ENCODE results near the gene ZBTB40. TPM values are rescaled to one million over a fixed set of nuclear protein-coding genes. Genes with fewer than 3 reads are reported as not detected.

The ZBTB40 gene
- total RNA-seq, 1 donor from 2014 or later: 7.4 TPM

DNA sequence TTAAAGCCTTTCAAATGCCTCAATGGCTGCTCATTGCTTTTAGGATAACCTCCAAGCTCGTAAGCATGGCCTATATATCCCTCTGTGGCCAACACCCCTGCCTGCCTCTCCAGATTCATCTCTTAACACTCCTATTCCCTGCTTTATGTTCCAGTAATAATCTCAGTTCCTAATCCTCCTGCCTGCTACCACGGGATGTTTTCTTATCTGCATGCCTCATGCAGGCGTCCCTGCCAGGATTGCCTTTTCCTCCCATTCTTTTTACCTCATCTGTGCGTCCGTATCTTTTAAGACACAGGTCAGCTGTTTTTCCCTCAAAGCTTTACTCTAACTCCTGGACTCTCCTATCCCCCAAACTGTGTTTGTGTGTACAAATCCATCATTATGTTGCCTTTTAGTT is 36.1 kb downstream of the ZBTB40 start:
- FAIRE-seq: no peak
- TF ChIP-seq, protein P1, sequence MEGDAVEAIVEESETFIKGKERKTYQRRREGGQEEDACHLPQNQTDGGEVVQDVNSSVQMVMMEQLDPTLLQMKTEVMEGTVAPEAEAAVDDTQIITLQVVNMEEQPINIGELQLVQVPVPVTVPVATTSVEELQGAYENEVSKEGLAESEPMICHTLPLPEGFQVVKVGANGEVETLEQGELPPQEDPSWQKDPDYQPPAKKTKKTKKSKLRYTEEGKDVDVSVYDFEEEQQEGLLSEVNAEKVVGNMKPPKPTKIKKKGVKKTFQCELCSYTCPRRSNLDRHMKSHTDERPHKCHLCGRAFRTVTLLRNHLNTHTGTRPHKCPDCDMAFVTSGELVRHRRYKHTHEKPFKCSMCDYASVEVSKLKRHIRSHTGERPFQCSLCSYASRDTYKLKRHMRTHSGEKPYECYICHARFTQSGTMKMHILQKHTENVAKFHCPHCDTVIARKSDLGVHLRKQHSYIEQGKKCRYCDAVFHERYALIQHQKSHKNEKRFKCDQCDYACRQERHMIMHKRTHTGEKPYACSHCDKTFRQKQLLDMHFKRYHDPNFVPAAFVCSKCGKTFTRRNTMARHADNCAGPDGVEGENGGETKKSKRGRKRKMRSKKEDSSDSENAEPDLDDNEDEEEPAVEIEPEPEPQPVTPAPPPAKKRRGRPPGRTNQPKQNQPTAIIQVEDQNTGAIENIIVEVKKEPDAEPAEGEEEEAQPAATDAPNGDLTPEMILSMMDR (IDR thresholded peaks at IDR 0.05; ENCODE audit: insufficient read depth, low read length, severe bottlenecking): no peak
- H3K36me3 ChIP-seq (ENCODE audit: control insufficient read depth, insufficient read depth, low read length): no peaks in the 10 kb centered on the region
- H3K4me3 ChIP-seq (ENCODE audit: low read depth, low read length): no peak overlapping the region
- DNase-seq (ENCODE audit: low read depth): no peak
- no peaks in the 10 kb centered on the region for H3K27me3 ChIP-seq (ENCODE audit: control insufficient read depth, insufficient read depth, low read length)

DNA sequence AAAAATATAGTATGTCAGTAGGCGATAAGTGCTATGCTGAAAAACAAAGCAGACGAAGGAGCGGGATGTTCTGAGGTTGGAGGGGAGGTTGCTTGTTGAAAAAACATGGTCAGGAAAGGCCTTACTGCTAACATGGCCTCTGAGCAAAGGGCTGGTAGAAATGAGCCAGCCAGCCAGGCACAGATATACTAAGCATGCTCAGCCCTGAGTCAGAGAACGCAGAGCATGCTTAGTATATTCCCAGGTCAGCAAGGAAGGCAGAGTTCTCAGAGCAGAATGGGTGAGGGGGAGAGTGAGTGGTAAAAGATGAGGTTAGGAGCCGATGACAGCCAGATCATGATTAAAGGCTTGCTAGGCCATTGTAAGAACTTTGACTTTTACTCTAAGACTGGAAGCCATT is 36.7 kb downstream of the ZBTB40 start:
- TF ChIP-seq, protein P1 (IDR thresholded peaks at IDR 0.05; ENCODE audit: insufficient read depth, low read length, severe bottlenecking): no peak
- Histone ChIP-seq H3K4me3 (ENCODE audit: low read depth, low read length) (no peak overlapping the region), H3K27me3 (ENCODE audit: control insufficient read depth, insufficient read depth, low read length) (no peaks in the 10 kb centered on the region), H3K36me3 (ENCODE audit: control insufficient read depth, insufficient read depth, low read length) (no peaks in the 10 kb centered on the region)
- DNase-seq (ENCODE audit: low read depth) (no peak), FAIRE-seq (no peak)

DNA sequence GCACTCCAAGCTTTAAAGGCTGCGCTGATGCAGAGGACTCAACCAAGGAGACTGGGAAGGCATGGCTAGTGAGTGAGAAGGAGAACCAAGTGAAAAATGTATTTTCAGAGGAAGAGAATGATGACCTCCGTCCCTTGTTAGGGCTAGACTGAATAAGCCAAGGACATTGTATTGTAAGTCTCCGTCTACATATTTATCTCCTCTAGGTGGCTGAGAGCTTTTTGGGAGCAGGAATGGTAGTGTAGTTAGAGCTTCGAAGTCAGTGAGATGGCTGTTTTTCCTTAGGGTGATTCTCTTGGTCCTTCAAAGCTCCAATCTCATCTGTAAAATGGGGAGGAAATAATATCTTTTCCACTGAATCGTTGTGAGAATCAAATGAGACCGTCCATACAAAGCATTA is 37.6 kb downstream of the ZBTB40 start:
- Histone ChIP-seq H3K4me3 (ENCODE audit: low read depth, low read length) (no peak overlapping the region), H3K36me3 (ENCODE audit: control insufficient read depth, insufficient read depth, low read length) (no peaks in the 10 kb centered on the region), H3K27me3 (ENCODE audit: control insufficient read depth, insufficient read depth, low read length) (no peaks in the 10 kb centered on the region)
- TF ChIP-seq, protein P1 (IDR thresholded peaks at IDR 0.05; ENCODE audit: insufficient read depth, low read length, severe bottlenecking): no peak
- DNase-seq (ENCODE audit: low read depth) (no peak), FAIRE-seq (no peak)

DNA sequence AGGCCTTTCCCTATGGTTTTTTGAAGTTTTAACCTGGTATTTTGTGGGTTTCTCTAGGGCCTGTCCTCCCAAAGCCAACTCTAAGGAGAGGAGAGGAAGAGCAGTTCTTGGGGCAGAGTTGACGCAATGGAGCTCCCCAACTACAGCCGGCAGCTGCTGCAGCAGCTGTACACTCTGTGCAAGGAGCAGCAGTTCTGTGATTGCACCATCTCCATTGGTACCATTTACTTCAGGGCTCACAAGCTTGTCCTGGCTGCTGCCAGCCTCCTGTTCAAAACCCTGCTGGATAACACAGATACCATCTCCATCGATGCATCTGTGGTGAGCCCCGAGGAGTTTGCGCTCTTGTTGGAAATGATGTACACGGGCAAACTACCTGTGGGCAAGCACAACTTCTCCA is 38.2 kb downstream of the ZBTB40 start:
- TF ChIP-seq, protein P1 (IDR thresholded peaks at IDR 0.05; ENCODE audit: insufficient read depth, low read length, severe bottlenecking): no peak
- DNase-seq (ENCODE audit: low read depth) (no peak), FAIRE-seq (no peak)
- Histone ChIP-seq H3K36me3 (ENCODE audit: control insufficient read depth, insufficient read depth, low read length) (no peaks in the 10 kb centered on the region), H3K27me3 (ENCODE audit: control insufficient read depth, insufficient read depth, low read length) (no peaks in the 10 kb centered on the region), H3K4me3 (ENCODE audit: low read depth, low read length) (no peak overlapping the region)

DNA sequence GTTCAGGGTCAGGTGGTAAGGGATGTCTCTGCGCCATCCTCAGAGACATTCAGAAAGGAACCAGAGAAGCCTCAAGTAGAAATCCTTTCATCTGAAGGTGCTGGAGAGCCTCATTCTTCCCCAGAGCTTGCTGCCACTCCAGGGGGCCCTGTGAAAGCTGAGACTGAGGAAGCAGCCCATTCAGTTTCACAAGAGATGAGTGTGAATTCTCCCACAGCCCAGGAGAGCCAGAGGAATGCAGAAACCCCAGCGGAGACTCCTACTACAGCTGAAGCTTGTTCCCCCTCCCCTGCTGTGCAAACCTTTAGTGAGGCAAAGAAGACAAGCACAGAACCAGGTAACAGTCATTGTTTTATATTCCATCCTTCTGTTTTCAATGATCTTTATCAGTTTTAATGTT is 38.7 kb downstream of the ZBTB40 start:
- Histone ChIP-seq H3K36me3 (ENCODE audit: control insufficient read depth, insufficient read depth, low read length) (no peaks in the 10 kb centered on the region), H3K4me3 (ENCODE audit: low read depth, low read length) (no peak overlapping the region), H3K27me3 (ENCODE audit: control insufficient read depth, insufficient read depth, low read length) (no peaks in the 10 kb centered on the region)
- TF ChIP-seq, protein P1 (IDR thresholded peaks at IDR 0.05; ENCODE audit: insufficient read depth, low read length, severe bottlenecking): no peak
- FAIRE-seq (no peak), DNase-seq (ENCODE audit: low read depth) (no peak)

DNA sequence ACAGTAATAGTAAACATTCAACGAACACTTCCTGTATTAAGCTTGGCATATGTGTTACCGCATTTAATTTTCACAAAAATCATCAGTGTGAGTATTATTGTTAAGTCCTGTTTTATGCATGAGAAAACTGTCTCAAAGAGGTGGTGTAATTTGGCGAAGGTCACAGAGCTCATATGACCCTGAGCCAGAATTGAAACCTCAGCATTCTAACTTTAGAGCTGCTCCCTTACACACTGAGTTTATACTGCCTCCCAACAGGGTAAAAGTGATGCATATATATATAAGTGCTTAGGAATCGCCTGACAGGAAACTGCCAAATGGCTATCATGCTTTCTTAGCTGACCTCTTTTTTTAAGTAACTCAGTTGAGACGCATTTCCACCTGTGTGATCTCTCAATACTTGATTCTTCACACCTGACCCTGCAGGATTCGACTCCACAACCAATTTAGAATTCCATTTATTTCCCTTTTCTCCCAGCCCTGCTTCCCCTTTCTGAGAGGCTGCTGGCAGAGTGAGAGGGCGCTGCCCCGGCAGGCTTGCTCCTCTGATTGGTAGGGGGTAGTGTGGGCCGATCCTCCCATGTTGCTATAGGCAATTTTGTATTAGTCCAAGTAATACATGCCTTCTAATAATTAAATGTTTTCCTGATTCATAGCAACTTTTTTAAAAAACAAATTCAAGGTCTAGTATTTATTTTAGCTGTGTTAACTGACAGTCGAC is 40.5 kb downstream of the ZBTB40 start:
- peaks cover 3% of the 10 kb centered on the region for H3K36me3 ChIP-seq (ENCODE audit: control insufficient read depth, insufficient read depth, low read length)
- no peak for FAIRE-seq
- H3K27me3 ChIP-seq (ENCODE audit: control insufficient read depth, insufficient read depth, low read length): no peaks in the 10 kb centered on the region
- TF ChIP-seq, protein P1 (IDR thresholded peaks at IDR 0.05; ENCODE audit: insufficient read depth, low read length, severe bottlenecking): no peak
- no peak overlapping the region for H3K4me3 ChIP-seq (ENCODE audit: low read depth, low read length)
- DNase-seq (ENCODE audit: low read depth): no peak

Measured in bronchial epithelial cell (primary cell).